Neural progenitor cell (in vitro differentiated cells): ENCODE results near the gene PDE9A. TPM values are rescaled to one million over a fixed set of nuclear protein-coding genes. Genes with fewer than 3 reads are reported as not detected.

ENCODE experiments used
- DNase-seq: peaks from one replicate; pipeline ENCODE4 v3.0.0-alpha.2; 2016; ENCODE audit warnings: low spot score
- H2AFZ ChIP-seq: fragments of 200-600 bp; sonication (generic); replicated peaks from 2 replicates; pipeline ENCODE4 v1.6.1; 2016; ENCODE audit warnings: antibody characterized with exemption
- H3F3A ChIP-seq: fragments of 200-600 bp; sonication (generic); 2 replicates; pipeline ENCODE4 v1.6.1; 2016; ENCODE audit warnings: antibody characterized with exemption, low read depth
- H3K27ac ChIP-seq: fragments of 200-600 bp; sonication (generic); 2 replicates; pipeline ENCODE4 v1.5.1; 2016; ENCODE audit warnings: mild to moderate bottlenecking
- H3K27me3 ChIP-seq: fragments of 200-600 bp; sonication (generic); 2 replicates; pipeline ENCODE4 v1.6.1; 2016; ENCODE audit warnings: mild to moderate bottlenecking, moderate library complexity
- H3K36me3 ChIP-seq: fragments of 200-600 bp; sonication (generic); 2 replicates; pipeline ENCODE4 v1.5.1; 2016
- H3K4me1 ChIP-seq: fragments of 200-600 bp; sonication (generic); 2 replicates; pipeline ENCODE4 v1.6.1; 2016; ENCODE audit warnings: mixed run types
- H3K4me2 ChIP-seq: fragments of 200-600 bp; sonication (generic); 2 replicates; pipeline ENCODE4 v1.6.1; 2016
- H3K4me3 ChIP-seq: fragments of 200-600 bp; sonication (generic); 2 replicates; pipeline ENCODE4 v1.5.1; 2016
- H3K79me2 ChIP-seq: fragments of 200-600 bp; sonication (generic); 2 replicates; pipeline ENCODE4 v1.6.1; 2016; ENCODE audit warnings: low read depth
- H3K9ac ChIP-seq: fragments of 200-600 bp; sonication (generic); 2 replicates; pipeline ENCODE4 v1.6.1; 2016
- H3K9me3 ChIP-seq: fragments of 200-600 bp; sonication (generic); 2 replicates; pipeline ENCODE4 v1.5.1; 2016; ENCODE audit warnings: low read depth
- H4K20me1 ChIP-seq: fragments of 200-600 bp; sonication (generic); 2 replicates; pipeline ENCODE4 v1.6.1; 2016; ENCODE audit warnings: low read depth
- H3K27ac Mint-ChIP-seq: 3 replicates; pipeline ENCODE4 v1.8.0; 2021; ENCODE audit warnings: mixed read lengths
- H3K27me3 Mint-ChIP-seq: 2 replicates; pipeline ENCODE4 v1.8.0; 2022; ENCODE audit warnings: low read depth, mild to moderate bottlenecking, inconsistent platforms, moderate library complexity, mixed read lengths; ENCODE audit not compliant: insufficient read depth
- H3K36me3 Mint-ChIP-seq: 3 replicates; pipeline ENCODE4 v1.8.0; 2021; ENCODE audit warnings: mixed read lengths
- H3K4me1 Mint-ChIP-seq: 3 replicates; pipeline ENCODE4 v1.8.0; 2021; ENCODE audit warnings: mixed read lengths
- H3K4me3 Mint-ChIP-seq: 3 replicates; pipeline ENCODE4 v1.8.0; 2021; ENCODE audit warnings: mild to moderate bottlenecking, moderate library complexity, mixed read lengths
- H3K9me3 Mint-ChIP-seq: 3 replicates; pipeline ENCODE4 v1.8.0; 2020; ENCODE audit warnings: mixed read lengths
- CTCF ChIP-seq: fragments of 200-600 bp; sonication (generic); IDR thresholded peaks from 2 replicates; pipeline ENCODE4 v1.5.1; 2017; ENCODE audit warnings: antibody characterized with exemption, mild to moderate bottlenecking
- EZH2 ChIP-seq: fragments of 200-600 bp; sonication (generic); IDR thresholded peaks from 2 replicates; pipeline ENCODE4 v1.6.1; 2017; ENCODE audit warnings: antibody characterized with exemption, mild to moderate bottlenecking, moderate library complexity
- EZH2phosphoT487 ChIP-seq: fragments of 200-600 bp; sonication (generic); IDR thresholded peaks from 2 replicates; pipeline ENCODE4 v1.6.1; 2017; ENCODE audit warnings: antibody characterized with exemption
- total RNA-seq: library from RNA; depleted of rRNA; stranded (reverse); fragments of >200 nt; gene quantifications from 2 replicates; pipeline ENCODE4 v1.2.3, GENCODE V29; 2015; ENCODE audit warnings: low replicate concordance

The PDE9A gene
- total RNA-seq, 1 donor from 2014 or later: 41.0 TPM

- H3K4me3 Mint-ChIP-seq: no peak overlapping the region
- H2AFZ ChIP-seq: no peak overlapping the region
- no peaks in the 10 kb centered on the region for H3K27me3 ChIP-seq
- no peaks in the 10 kb centered on the region for H3F3A ChIP-seq
- H3K79me2 ChIP-seq: no peaks in the 10 kb centered on the region
- no peak overlapping the region for H3K4me2 ChIP-seq
- peaks cover 2% of the 10 kb centered on the region for H3K27me3 Mint-ChIP-seq
- no peaks in the 10 kb centered on the region for H3K9me3 Mint-ChIP-seq
- TF ChIP-seq EZH2 (no peak), CTCF (no peak), EZH2phosphoT487 (no peak)
- H3K9me3 ChIP-seq: no peaks in the 10 kb centered on the region
- no peaks in the 10 kb centered on the region for H3K4me1 Mint-ChIP-seq
- no peak overlapping the region for H3K4me3 ChIP-seq
- H3K36me3 ChIP-seq: peaks cover 3% of the 10 kb centered on the region
- H3K4me1 ChIP-seq: no peaks in the 10 kb centered on the region
- H3K36me3 Mint-ChIP-seq: peaks cover 15% of the 10 kb centered on the region
- no peak overlapping the region for H3K27ac Mint-ChIP-seq
- no peak overlapping the region for H3K9ac ChIP-seq
- peaks cover 4% of the 10 kb centered on the region for H4K20me1 ChIP-seq
- DNase-seq: no peak
- H3K27ac ChIP-seq: no peak overlapping the region
These were observed 41.6 kb downstream of the PDE9A start for GRCh38 chr21:42694751-42695696.

GRCh38 chr21:42695697-42696380 is 42.4 kb downstream of the PDE9A start:
- Histone ChIP-seq H3F3A (no peaks in the 10 kb centered on the region), H2AFZ (no peak overlapping the region), H3K4me3 (no peak overlapping the region), H3K27ac (no peak overlapping the region), H3K27me3 (no peaks in the 10 kb centered on the region), H3K4me2 (no peak overlapping the region), H3K4me1 (no peaks in the 10 kb centered on the region), H3K36me3 (peaks cover 9% of the 10 kb centered on the region), H3K9ac (no peak overlapping the region), H3K9me3 (no peaks in the 10 kb centered on the region), H3K79me2 (no peaks in the 10 kb centered on the region), H4K20me1 (peaks cover 4% of the 10 kb centered on the region)
- no peak for TF ChIP-seq CTCF
- Mint-ChIP-seq H3K27ac (no peak overlapping the region), H3K4me1 (no peaks in the 10 kb centered on the region), H3K9me3 (peaks cover 3% of the 10 kb centered on the region), H3K4me3 (no peak overlapping the region), H3K36me3 (peaks cover 20% of the 10 kb centered on the region), H3K27me3 (peaks cover 2% of the 10 kb centered on the region)
- DNase-seq: no peak

- peaks cover 4% of the 10 kb centered on the region for H4K20me1 ChIP-seq
- no peak overlapping the region for H3K4me2 ChIP-seq
- no peaks in the 10 kb centered on the region for H3F3A ChIP-seq
- TF ChIP-seq CTCF: no peak
- TF ChIP-seq EZH2phosphoT487: no peak
- TF ChIP-seq EZH2: no peak
- Mint-ChIP-seq H3K4me3 (no peak overlapping the region), H3K9me3 (peaks cover 7% of the 10 kb centered on the region), H3K4me1 (no peaks in the 10 kb centered on the region), H3K27ac (no peak overlapping the region), H3K27me3 (peaks cover 2% of the 10 kb centered on the region), H3K36me3 (peaks cover 27% of the 10 kb centered on the region)
- peaks cover 17% of the 10 kb centered on the region for H3K36me3 ChIP-seq
- no peak overlapping the region for H3K9ac ChIP-seq
- no peak overlapping the region for H2AFZ ChIP-seq
- no peak overlapping the region for H3K4me3 ChIP-seq
- H3K79me2 ChIP-seq: no peaks in the 10 kb centered on the region
- H3K4me1 ChIP-seq: no peaks in the 10 kb centered on the region
- no peaks in the 10 kb centered on the region for H3K9me3 ChIP-seq
- H3K27ac ChIP-seq: no peak overlapping the region
- H3K27me3 ChIP-seq: no peaks in the 10 kb centered on the region
- no peak for DNase-seq
These were observed 43.1 kb downstream of the PDE9A start for GRCh38 chr21:42696501-42697040.
